Stomach (tissue), 19 donors: ENCODE results near the gene ANKFN1. TPM values are rescaled to one million over a fixed set of nuclear protein-coding genes. Genes with fewer than 3 reads are reported as not detected.

ENCODE experiments used
- DNase-seq, 2 donors: peaks; one replicate each; pipeline versions ENCODE4 v3.0.0 to v3.0.0-alpha.2; 2013 to 2019
- H3K27ac ChIP-seq, 5 donors: fragments of 200-600 bp in 4 of 5; sonication (generic) in 4 of 5; one replicate each; pipeline ENCODE4 v1.5.1; 2013 to 2019; ENCODE audit warnings: mild to moderate bottlenecking in 1 of 5, moderate library complexity in 1 of 5
- H3K27me3 ChIP-seq, 3 donors: fragments of 200-600 bp; sonication (generic); one replicate each; pipeline ENCODE4 v1.5.1; 2017 to 2019; ENCODE audit warnings: mixed run types in 1 of 3
- H3K36me3 ChIP-seq, 4 donors: fragments of 200-600 bp; sonication (generic); 1 replicate in 3 of 4; 2 replicates in 1 of 4; pipeline ENCODE4 v1.5.1; 2016 to 2019
- H3K4me1 ChIP-seq, 4 donors: fragments of 200-600 bp; sonication (generic); one replicate each; pipeline ENCODE4 v1.5.1; 2016 to 2019
- H3K4me3 ChIP-seq, 4 donors: fragments of 200-600 bp; sonication (generic) in 3 of 4; one replicate each; pipeline ENCODE4 v1.5.1; 2016 to 2019; ENCODE audit warnings: mild to moderate bottlenecking in 1 of 4
- H3K9me3 ChIP-seq, 4 donors: fragments of 200-600 bp; sonication (generic); one replicate each; pipeline ENCODE4 v1.5.1; 2016 to 2019
- EP300 ChIP-seq: sonication (generic); formaldehyde crosslinking; IDR thresholded peaks from one replicate; pipeline ENCODE4 v1.6.1; 2017; ENCODE audit warnings: antibody characterized with exemption
- POLR2A ChIP-seq, 4 donors: fragments of 450-650 bp; IDR thresholded peaks; one replicate each; pipeline ENCODE4 v1.6.1; 2016; ENCODE audit warnings: antibody characterized with exemption in 4 of 4, control low read depth in 2 of 4, mild to moderate bottlenecking in 1 of 4, moderate library complexity in 1 of 4
- POLR2AphosphoS5 ChIP-seq, 3 donors: sonication (generic); formaldehyde crosslinking; IDR thresholded peaks; one replicate each; pipeline ENCODE4 v1.6.1; 2016; ENCODE audit warnings: antibody characterized with exemption in 3 of 3
- WGBS, 5 donors: extraction: QIAGEN DNeasy Blood & Tissue Kit in 3 of 5; methylation state at CpG; one replicate each; pipeline versions ENCODE4 v1.1.5 to v1.1.7; 2013 to 2018; 5-methylcytosine and 5-hydroxymethylcytosine counted together
- intact Hi-C: fragments of 100-400 bp; cut with DNase I; formaldehyde crosslinking; loops from one replicate; pipeline ENCODE4 v1.15.1; 2023; ENCODE audit warnings: low total_unique reads
- long read RNA-seq, 10 donors: transcript quantifications; one replicate each; lab custom pipeline, GENCODE V29; 2026
- polyA plus RNA-seq, 3 donors: library from polyadenylated mRNA; stranded (reverse); fragments of 200-250 nt; gene quantifications; one replicate each; pipeline ENCODE4 v1.2.3, GENCODE V29; 2013
- total RNA-seq, 5 donors: library from RNA; depleted of rRNA; stranded (reverse); fragments of >200 nt; gene quantifications; one replicate each; pipeline versions ENCODE4 v1.1.0 to v1.2.3, GENCODE V29; 2014 to 2016
- TF ChIP-seq, protein P1 (sequence below), 7 experiments: fragments of 450-650 bp in 4 of 7; fragments of 200-600 bp in 3 of 7; sonication (generic) in 3 of 7; IDR thresholded peaks; one replicate each; pipeline ENCODE4 v1.5.1; 2016 to 2019; ENCODE audit warnings: antibody characterized with exemption in 7 of 7, control low read depth in 2 of 7, mild to moderate bottlenecking in 1 of 7
- donor health status: healthy with polysubstance abuse.
- donor health status: Bipolar disorder and iron deficiency.
- donor health status: healthy.

Gene ANKFN1, protein sequence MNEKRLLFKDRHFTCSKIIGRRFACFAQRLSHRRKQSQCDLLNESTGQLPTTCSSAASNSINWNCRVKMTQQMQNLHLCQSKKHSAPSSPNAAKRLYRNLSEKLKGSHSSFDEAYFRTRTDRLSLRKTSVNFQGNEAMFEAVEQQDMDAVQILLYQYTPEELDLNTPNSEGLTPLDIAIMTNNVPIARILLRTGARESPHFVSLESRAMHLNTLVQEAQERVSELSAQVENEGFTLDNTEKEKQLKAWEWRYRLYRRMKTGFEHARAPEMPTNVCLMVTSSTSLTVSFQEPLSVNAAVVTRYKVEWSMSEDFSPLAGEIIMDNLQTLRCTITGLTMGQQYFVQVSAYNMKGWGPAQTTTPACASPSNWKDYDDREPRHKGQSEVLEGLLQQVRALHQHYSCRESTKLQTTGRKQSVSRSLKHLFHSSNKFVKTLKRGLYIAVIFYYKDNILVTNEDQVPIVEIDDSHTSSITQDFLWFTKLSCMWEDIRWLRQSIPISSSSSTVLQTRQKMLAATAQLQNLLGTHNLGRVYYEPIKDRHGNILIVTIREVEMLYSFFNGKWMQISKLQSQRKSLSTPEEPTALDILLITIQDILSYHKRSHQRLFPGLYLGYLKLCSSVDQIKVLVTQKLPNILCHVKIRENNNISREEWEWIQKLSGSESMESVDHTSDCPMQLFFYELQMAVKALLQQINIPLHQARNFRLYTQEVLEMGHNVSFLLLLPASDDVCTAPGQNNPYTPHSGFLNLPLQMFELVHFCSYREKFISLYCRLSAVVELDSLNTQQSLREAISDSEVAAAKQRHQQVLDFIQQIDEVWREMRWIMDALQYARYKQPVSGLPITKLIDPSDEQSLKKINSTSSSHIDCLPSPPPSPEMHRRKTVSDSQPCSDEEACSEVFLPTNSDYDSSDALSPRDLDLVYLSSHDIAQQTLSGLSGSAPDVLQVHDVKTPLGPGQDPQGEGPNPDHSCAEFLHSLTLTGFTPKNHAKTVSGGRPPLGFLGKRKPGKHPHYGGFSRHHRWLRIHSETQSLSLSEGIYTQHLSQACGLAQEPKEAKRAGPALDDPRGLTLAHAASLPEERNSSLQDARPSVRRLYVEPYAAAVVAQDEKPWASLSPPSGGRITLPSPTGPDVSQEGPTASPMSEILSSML
- 1 to 10 TPM in 2 of 5 donors, not detected in 3; 1.7 to 2.9 TPM for total RNA-seq
- polyA plus RNA-seq, result under 1 TPM in 2 of 3 donors, not detected in 1; 0.10 to 0.92 TPM
- long read RNA-seq, donor 1, result 0 reads
- long read RNA-seq, donor 2, result 0 reads
- long read RNA-seq, donor 3, result 0 reads
- long read RNA-seq, donor 4, result 0 reads
- long read RNA-seq, donor 5, result 0 reads
- long read RNA-seq, donor 6, result 0 reads
- long read RNA-seq, donor 7, result 0 reads
- long read RNA-seq, donor 8, result 0 reads
- long read RNA-seq, donor 9, result 0 reads
- long read RNA-seq, donor 10, result 0 reads

DNA sequence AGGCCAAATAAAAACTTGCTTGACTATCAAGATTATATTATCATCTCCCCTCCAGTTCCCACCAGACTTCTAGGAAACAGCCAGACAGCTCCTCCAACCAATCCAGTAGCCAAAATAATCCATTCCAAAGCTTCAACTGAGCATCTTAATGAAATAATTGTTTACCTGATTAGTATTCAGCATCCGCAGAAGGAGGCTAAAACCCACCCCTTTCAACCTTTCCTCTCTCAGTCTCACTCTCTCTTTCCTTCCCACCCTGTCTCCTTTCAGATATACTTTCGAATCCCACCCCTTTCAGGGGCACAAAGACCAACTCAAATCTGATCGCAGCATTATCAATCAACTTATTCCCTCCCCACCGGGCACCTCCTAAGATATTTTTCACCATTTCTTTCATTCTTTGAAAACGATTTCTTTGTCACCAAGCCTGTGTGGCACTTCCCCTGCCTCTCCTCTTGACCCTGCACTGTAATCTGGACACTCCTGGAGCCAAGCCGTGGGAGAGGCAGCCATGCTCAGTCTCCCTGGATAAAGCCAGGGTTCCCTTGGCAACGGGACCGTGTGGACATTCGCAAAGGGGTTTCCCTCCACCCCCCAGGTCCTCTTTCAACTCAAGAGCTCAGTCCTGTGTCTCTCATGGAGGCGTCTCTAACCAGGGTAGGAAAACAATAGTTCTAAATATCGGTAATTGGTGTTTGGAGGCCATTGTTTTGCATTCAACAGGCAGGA lies at the start of gene ANKFN1:
ANKFN1 (plus strand) TSS at position 602 of the 729 bp plus-strand sequence. CDS start 59,193 bp downstream, outside the sequence.
- H3K4me3 ChIP-seq, result no peak within 1 kb of the TSS
- intact Hi-C loops, result no loop called here
- H3K27me3 ChIP-seq, result no peaks in the 10 kb centered on the region
- TF ChIP-seq, protein P1, sequence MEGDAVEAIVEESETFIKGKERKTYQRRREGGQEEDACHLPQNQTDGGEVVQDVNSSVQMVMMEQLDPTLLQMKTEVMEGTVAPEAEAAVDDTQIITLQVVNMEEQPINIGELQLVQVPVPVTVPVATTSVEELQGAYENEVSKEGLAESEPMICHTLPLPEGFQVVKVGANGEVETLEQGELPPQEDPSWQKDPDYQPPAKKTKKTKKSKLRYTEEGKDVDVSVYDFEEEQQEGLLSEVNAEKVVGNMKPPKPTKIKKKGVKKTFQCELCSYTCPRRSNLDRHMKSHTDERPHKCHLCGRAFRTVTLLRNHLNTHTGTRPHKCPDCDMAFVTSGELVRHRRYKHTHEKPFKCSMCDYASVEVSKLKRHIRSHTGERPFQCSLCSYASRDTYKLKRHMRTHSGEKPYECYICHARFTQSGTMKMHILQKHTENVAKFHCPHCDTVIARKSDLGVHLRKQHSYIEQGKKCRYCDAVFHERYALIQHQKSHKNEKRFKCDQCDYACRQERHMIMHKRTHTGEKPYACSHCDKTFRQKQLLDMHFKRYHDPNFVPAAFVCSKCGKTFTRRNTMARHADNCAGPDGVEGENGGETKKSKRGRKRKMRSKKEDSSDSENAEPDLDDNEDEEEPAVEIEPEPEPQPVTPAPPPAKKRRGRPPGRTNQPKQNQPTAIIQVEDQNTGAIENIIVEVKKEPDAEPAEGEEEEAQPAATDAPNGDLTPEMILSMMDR (IDR thresholded peaks at IDR 0.05), result no peak
- TF ChIP-seq POLR2A (IDR thresholded peaks at IDR 0.05) (no peak), EP300 (no peak), POLR2AphosphoS5 (IDR thresholded peaks at IDR 0.05) (no peak)
- H3K9me3 ChIP-seq, result no peaks in the 10 kb centered on the region
- DNase-seq, result no peak
- no peaks in the 10 kb centered on the region for H3K36me3 ChIP-seq
- WGBS, 5 donors, result 71 to 80% (median 72%) methylated on average over 11 of the region's 11 CpGs
- H3K27ac ChIP-seq, result no peak within 1 kb of the TSS
- peaks cover 0 to 5% (median 0%) of the 10 kb centered on the region in 4 donors for H3K4me1 ChIP-seq

DNA sequence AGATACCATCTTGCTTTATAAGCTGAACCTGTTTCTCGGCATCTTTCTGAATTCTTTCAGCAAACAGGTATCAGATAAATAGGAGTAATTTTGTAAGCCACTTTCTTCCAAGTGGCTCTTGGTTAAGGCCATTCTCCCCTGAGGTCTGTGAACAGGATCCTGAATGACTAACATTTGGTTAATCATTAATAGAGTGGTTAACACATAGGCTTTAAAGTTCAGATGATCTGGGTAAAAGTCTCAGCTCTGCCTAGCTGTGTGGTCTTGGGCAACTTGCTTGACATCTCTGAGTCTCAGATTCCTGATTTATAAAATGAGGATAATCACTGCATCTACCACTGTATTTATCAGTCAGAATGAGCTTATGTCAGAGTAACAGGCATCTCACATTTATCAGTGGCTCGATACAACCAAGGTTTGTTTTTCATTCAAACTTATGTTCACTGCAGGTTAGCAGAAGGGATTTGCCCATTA lies 44.4 kb upstream of the ANKFN1 start:
- 31 to 68% (median 40%) methylated on average over 2 of the region's 2 CpGs for WGBS, 5 donors

DNA sequence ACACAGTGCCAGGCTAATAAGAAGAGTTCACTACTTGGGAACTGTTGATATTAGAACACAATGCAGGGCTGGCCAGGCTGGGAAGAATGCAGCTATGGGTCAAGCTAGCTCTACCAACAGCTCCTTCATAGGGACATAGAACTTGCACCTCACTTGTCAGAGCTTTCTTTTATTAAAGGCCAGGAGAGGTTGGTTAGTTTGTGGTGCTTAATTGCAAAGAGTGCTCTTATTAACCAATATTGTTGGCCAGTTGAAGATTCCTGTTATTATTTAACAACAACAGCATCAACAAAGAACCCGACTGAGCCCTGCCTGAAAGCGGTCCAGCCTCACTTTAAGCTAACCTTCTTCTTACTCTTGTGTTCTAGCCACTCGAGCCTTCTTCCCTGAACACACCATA lies 43.4 kb upstream of the ANKFN1 start:
- TF ChIP-seq, protein P1 (IDR thresholded peaks at IDR 0.05), result no peak
- TF ChIP-seq EP300, result no peak
- TF ChIP-seq POLR2AphosphoS5 (IDR thresholded peaks at IDR 0.05), result no peak
- no peak for TF ChIP-seq POLR2A (IDR thresholded peaks at IDR 0.05)
- peak overlapping the region in 4 of 5 donors; percentile 35 to 81 (median 58) for H3K27ac ChIP-seq
- intact Hi-C loops, result no loop called here
- H3K36me3 ChIP-seq, result no peaks in the 10 kb centered on the region
- WGBS, 5 donors, result 63 to 69% (median 68%) methylated on average over 3 of the region's 3 CpGs
- H3K27me3 ChIP-seq, result no peaks in the 10 kb centered on the region
- no peaks in the 10 kb centered on the region for H3K9me3 ChIP-seq
- no peak overlapping the region for H3K4me3 ChIP-seq
- H3K4me1 ChIP-seq, result peaks cover 5 to 54% (median 31%) of the 10 kb centered on the region in 4 donors
- peak in 1 of 2 donors; percentile 13 for DNase-seq

More for the DNA sequence above, 44.4 kb upstream of the ANKFN1 start:
- peak in 1 of 2 donors; percentile 71 for DNase-seq
- TF ChIP-seq POLR2A (IDR thresholded peaks at IDR 0.05) (no peak), EP300 (no peak), POLR2AphosphoS5 (IDR thresholded peaks at IDR 0.05) (no peak)
- TF ChIP-seq, protein P1 (IDR thresholded peaks at IDR 0.05), result no peak
- H3K4me1 ChIP-seq, result peaks cover 5 to 53% (median 31%) of the 10 kb centered on the region in 4 donors
- H3K27ac ChIP-seq, result peak overlapping the region in 4 of 5 donors; percentile 1 to 81 (median 48)
- no peaks in the 10 kb centered on the region for H3K9me3 ChIP-seq
- no peak overlapping the region for H3K4me3 ChIP-seq
- intact Hi-C loops, result no loop called here
- H3K27me3 ChIP-seq, result no peaks in the 10 kb centered on the region
- no peaks in the 10 kb centered on the region for H3K36me3 ChIP-seq
